Putamen (tissue), 1 donor: ENCODE measurements around the gene ASIC1.
"Not testable (repeated sequence)": the region's sequence is repeated elsewhere in the genome, so short reads cannot be mapped to it uniquely, and the experiment has no call there.

Experiments
- DNase-seq: peaks from one replicate; pipeline ENCODE4 v3.0.0-alpha.2; 2016; ENCODE audit warnings: low spot score

Gene ASIC1

GRCh38 chr12:50057000-50057841, at the start of gene ASIC1:
Gene ASIC1, plus strand, starts transcription at chr12:50057596. Its CDS starts 1,171 bp downstream, at chr12:50058767.
- peak; percentile 73 for DNase-seq

GRCh38 chr12:50013361-50014147, 43.8 kb upstream of the ASIC1 start:
- DNase-seq: peak; percentile 37

DNA sequence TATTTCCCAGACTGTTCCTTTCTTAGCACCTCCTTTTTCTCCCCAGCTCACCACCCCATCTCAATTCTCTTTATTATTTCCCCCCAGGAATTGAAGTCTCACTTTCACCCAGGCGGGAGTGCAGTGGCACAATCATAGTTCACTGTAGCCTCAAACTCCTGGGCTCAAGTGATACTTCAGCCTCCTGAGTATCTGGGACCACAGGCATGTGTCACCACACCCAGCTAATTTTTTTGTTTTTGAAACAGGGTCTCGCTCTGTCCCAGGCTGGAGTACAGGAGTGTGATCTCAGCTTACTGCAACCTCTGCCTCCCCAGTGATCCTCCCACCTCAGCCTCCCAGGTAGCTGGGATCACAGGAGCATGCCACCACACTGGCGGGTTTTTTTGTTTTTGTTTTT, 43.1 kb upstream of the ASIC1 start:
- DNase-seq: no peak

DNA sequence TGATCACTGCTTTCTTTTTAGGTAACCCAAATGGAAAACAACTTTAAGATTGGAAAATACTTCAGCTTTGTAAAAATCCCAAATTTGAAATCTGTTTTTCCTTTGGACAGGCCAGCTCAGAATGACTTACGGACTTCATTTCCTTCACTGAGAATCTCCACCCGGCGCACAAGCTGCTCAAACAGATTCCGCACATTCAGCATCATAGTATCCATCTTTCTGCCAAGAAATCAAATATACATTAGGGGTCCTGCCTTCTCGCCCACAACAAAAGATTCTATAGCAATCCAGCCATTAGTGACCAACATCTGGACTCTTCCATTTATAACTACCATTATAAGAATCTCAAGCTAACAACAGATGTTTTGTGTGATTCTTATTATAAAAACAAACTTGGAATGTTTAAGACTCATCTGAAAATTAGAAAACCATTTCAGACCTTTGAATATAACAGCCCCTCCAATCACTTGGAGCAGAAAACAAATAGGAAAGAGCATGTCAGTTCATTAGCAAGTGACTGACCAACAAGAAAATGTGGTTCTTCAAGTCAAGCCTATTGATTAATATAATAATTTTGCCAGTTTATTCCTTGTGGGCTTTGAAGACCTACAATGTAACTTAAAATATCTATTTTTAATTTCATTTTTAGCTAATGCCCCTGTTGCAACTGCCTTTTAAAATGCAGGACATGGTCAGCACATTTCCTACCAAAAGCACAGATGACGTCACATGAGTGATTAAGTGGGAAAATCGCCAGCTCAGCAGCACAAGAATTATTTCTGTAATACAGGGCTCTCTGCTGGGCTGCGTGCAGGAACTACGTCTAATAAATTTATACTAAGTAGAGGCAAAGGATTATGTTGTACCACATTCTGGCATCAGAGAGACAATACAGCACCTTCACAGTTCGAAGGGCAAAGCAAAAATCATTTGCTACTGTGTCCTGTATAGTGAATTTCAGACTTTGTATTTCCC, 40.6 kb upstream of the ASIC1 start:
- DNase-seq: peak; percentile 78

- DNase-seq: no peak
Observed at GRCh38 chr12:50017641-50018040, 39.8 kb upstream of the ASIC1 start.

DNA sequence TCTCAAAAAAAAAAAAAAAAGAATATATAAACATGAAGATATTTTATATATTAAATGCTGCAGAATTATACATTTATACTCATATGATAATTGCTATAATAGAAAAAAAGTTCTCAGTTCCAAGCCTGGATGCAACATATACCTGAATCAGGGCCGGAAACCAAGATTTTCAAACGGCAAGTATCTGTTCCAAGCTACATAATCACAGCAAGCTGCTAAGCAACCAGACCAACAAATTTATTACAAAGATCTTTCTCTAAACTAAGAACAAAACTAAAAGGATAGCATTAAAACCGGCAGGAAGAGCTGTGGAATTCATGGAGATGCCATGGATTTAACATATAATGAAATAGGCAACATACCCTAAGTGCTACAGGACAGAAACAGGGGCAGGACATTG, 39.2 kb upstream of the ASIC1 start:
- DNase-seq: no peak

DNA sequence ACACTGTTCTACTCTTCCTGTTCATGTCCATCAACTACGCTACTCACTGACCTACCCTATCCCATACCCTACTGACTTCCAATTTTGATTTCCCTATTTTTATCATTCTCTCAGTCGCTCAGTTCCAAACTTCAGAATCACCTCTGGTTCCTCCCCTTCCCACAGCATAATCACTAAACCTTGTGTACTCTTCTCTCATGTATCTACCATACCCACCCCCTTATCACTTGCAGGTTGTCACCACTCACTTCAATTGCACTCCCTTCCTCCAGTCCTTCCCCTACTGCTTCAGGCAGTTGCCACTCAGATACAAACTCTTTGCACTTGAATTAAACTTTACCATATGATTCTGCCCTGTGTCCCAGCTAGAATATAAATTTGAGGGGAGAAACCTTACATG, 38.4 kb upstream of the ASIC1 start:
- no peak for DNase-seq

DNA sequence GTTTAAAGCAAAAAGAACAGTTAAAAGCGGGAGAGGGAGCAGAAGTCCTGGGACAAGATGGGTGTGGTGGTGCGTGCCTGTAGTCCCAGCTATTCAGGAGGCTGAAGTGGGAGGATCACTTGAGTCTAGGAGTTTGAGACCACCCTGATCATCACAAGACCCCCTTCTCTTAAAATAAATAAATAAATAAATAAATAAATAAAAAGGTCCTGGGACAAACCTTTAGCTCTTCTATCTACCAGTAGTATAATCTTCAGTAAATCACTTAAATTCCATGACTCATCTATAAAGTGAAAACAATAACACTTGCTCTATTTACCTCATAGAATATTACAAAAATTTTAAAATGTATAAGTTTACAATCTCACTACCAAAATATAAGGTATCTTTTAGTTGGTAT, 37.9 kb upstream of the ASIC1 start:
- DNase-seq: no peak

- DNase-seq: no peak
Observed at GRCh38 chr12:50021031-50021430, 36.4 kb upstream of the ASIC1 start.

- no peak for DNase-seq
Observed at GRCh38 chr12:50022903-50023302, 34.5 kb upstream of the ASIC1 start.

DNA sequence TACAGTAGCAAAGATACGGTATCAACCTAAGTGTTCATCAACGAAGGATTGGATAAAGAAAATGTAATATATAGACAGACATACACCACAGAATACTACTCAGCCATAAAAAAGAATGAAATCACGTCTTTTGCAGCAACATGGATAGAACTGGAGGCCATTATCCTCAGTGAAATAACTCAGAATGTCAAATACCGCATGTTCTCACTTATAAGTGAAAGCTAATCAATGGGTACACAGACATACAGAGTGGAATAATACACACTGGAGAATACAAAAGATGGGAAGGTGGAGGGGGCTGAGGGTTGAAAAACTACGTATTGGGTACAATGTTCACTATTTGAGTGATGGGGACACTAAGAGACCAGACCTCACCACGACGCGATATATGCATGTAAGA, 33.2 kb upstream of the ASIC1 start:
- no peak for DNase-seq

DNA sequence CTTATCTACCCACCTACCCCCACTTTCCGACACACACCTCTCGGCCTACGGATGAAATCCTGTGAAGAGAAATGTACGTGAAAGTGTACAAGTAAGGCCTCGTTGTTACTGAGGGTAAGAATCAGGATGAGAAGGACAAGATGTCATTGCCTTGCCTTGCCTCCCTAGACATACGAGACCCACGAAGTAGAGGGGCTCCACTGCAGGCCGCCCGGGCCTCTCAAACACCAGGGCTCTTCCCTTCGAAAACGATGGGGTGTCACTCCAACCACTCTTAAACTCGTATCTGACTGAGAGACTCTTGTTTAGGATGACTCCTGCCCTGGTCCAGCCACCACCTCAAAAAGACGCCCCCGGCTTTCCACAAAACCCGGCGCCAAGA, 32.6 kb upstream of the ASIC1 start:
- DNase-seq: no peak

DNA sequence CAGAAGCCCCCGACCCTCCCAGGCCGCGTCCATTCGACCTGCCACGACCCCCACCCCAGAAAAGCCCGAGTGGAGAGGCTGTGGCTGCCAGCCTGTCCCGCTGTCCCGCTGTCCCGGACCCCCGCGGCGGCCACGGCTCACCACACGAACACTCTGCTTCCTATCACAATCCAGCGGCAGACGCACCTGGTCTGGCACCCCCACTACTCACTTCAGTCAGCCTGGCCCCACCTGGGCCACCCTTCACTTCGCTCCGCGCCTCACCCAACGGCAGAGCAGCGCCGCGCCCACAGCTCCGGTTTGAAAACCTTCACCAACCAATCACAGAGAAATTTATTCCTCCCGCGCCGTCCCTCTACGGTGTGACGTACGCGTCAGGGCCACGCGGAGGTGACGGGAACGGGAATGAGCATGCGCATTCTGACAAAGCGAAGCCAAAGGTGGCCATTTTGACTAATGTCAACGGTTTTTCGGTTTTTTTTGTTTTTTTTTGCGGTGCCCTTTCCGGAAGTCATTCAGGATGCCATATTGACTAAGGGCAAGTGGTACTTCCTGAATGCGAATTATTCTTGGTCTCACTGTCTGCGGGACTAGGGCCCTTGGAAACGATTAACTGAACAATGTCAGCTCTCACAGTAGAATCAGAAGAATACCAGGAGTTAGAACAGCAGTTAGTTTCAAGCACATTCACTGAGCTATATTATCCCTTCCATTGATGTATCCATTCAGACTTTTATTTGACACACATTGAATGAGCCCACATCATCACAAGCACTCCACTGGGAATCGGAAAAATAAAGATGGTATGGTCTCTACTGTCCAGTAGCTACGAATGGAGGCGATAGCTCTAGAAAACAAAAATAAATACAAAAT, 32.0 kb upstream of the ASIC1 start, which contains the start of gene RACGAP1:
Gene RACGAP1, minus strand, starts transcription at position 308 of the 873 bp plus-strand sequence. CDS start 8,779 bp downstream, outside the sequence.
- peak; percentile 97 for DNase-seq

- DNase-seq: no peak
Observed at GRCh38 chr12:50026691-50027090, 30.7 kb upstream of the ASIC1 start.

GRCh38 chr12:50030449-50030848, 26.9 kb upstream of the ASIC1 start:
- DNase-seq: not testable (repeated sequence)

- no peak for DNase-seq
Observed at GRCh38 chr12:50032515-50032853, 24.9 kb upstream of the ASIC1 start.

- DNase-seq: no peak
Observed at GRCh38 chr12:50032854-50033581, 24.4 kb upstream of the ASIC1 start.

- DNase-seq: no peak
Observed at GRCh38 chr12:50038336-50038735, 19.1 kb upstream of the ASIC1 start.

GRCh38 chr12:50039151-50039835, 18.1 kb upstream of the ASIC1 start:
- DNase-seq: peak; percentile 75

DNA sequence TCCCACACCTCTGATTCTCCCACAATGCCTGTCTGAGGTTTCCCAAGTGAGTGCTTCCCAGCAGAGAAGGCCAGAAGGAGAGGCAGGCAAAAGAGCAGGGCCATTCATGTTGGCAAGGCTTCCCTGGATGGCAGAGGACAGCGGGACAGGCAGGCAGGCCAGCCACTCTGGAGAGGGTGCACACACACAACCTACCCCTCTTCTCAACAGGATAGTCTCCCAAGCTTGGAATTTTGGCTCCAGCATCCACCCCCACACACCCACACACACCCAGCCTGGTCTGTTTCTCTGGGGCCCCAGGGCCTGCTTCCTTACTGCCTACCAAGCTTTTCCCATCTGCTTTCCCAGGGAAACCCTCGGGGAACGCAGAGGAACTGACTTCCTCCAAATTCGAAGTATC, 16.7 kb upstream of the ASIC1 start:
- DNase-seq: no peak
